Colonic mucosa (tissue), 4 donors: ENCODE results near the gene NLGN3. TPM values are rescaled to one million over a fixed set of nuclear protein-coding genes. Genes with fewer than 3 reads are reported as not detected.

Source experiments
- DNase-seq: peaks from one replicate; pipeline ENCODE4 v3.0.0-alpha.2; 2020
- H3K27ac ChIP-seq: fragments of 200-600 bp; one replicate; pipeline ENCODE4 v1.8.0; 2021
- H3K27me3 ChIP-seq: fragments of 200-600 bp; one replicate; pipeline ENCODE4 v1.8.0; 2021
- H3K36me3 ChIP-seq: fragments of 200-600 bp; one replicate; pipeline ENCODE4 v1.8.0; 2021
- H3K4me1 ChIP-seq: fragments of 200-600 bp; one replicate; pipeline ENCODE4 v1.8.0; 2021; ENCODE audit warnings: mild to moderate bottlenecking
- H3K4me3 ChIP-seq: fragments of 200-600 bp; one replicate; pipeline ENCODE4 v1.8.0; 2021
- H3K9ac ChIP-seq, 2 donors: one replicate each; pipeline ENCODE4 v1.7.0; 2013; ENCODE audit warnings: control low read depth in 2 of 2, low read depth in 2 of 2, low read length in 2 of 2
- H3K9me3 ChIP-seq: fragments of 200-600 bp; one replicate; pipeline ENCODE4 v1.8.0; 2021
- intact Hi-C: fragments of 100-400 bp; cut with DNase I; formaldehyde crosslinking; loops from one replicate; pipeline ENCODE4 v1.14.1; 2022
- total RNA-seq, 2 donors: library from RNA; stranded (reverse); fragmentation: NEBNext Ultra II Directional in 1 of 2; extraction: Animal tissue kit (Norgen Biotek cat#: 25700) in 1 of 2; gene quantifications; one replicate each; pipeline ENCODE4 v1.2.1, GENCODE V29; 2021
- TF ChIP-seq, protein P1 (sequence below): fragments of 200-600 bp; IDR thresholded peaks from one replicate; pipeline ENCODE4 v1.8.0; 2022; ENCODE audit warnings: antibody characterized with exemption, mild to moderate bottlenecking
- donor health status: healthy.
- donor health status: DM: no; HTN: no; CAD: no.
- donor health status: DM: no; HTN: no; CAD: no.

The NLGN3 gene
- total RNA-seq, 2 donors from 2014 or later: 0.67 to 0.82 TPM

DNA sequence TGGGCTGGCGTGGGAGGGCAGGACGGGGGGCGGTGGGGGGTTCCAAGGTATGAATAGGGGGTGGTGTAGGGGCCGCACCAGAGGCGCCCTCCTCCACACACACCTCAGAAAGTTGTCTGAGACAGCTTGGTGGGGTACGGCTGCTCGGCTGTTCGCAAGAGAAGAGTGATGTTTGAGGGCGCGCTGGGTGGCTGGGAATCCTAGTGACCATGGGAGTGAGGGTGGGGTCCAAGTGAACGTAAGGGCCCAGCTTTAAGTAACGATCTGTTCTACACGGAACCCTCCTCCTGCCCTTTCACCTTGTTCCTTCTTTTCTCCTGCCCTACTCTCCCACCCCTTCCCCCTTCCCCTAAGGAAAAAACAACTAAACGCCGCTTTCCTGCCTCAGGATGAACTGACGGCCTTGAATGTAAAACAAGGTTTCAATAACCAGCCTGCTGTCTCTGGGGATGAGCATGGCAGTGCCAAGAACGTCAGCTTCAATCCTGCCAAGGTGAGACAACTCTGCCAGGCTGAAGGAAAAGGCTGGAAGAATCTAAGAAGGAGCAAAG lies 25.6 kb upstream of the NLGN3 start:
- peak overlapping the region; percentile 65 for H3K27ac ChIP-seq
- intact Hi-C loops: no loop called here
- no peaks in the 10 kb centered on the region for H3K36me3 ChIP-seq
- peak overlapping the region; percentile 57 to 70 for H3K9ac ChIP-seq
- peaks cover 7% of the 10 kb centered on the region for H3K27me3 ChIP-seq
- DNase-seq: peak; percentile 32
- no peaks in the 10 kb centered on the region for H3K4me1 ChIP-seq
- peak overlapping the region; percentile 42 for H3K4me3 ChIP-seq
- TF ChIP-seq, protein P1, sequence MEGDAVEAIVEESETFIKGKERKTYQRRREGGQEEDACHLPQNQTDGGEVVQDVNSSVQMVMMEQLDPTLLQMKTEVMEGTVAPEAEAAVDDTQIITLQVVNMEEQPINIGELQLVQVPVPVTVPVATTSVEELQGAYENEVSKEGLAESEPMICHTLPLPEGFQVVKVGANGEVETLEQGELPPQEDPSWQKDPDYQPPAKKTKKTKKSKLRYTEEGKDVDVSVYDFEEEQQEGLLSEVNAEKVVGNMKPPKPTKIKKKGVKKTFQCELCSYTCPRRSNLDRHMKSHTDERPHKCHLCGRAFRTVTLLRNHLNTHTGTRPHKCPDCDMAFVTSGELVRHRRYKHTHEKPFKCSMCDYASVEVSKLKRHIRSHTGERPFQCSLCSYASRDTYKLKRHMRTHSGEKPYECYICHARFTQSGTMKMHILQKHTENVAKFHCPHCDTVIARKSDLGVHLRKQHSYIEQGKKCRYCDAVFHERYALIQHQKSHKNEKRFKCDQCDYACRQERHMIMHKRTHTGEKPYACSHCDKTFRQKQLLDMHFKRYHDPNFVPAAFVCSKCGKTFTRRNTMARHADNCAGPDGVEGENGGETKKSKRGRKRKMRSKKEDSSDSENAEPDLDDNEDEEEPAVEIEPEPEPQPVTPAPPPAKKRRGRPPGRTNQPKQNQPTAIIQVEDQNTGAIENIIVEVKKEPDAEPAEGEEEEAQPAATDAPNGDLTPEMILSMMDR: no peak
- no peaks in the 10 kb centered on the region for H3K9me3 ChIP-seq

DNA sequence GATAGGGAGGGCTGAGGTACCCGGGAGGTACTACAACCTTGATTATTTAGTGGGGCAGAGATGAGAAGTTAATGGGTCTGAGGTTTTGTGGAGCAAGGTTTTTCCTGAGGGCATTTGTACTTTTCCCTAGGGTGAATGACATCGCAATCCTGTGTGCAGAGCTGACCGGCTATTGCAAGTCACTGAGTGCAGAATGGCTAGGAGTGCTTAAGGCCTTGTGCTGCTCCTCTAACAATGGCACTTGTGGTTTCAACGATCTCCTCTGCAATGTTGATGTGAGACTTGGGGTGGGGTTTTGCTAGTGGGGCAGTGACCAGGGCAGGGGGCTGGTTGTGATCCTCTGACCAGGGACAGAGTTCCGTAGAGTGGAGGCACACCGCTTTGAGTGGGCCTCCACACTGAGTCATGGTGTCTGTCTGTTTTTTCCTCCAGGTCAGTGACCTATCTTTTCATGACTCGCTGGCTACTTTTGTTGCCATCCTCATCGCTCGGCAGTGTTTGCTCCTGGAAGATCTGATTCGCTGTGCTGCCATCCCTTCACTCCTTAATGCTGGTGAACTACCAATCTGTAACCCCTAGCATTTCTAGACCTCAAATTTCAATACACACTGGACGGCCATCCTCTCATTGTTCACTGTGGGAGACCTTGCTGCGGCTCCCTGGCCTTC lies 16.3 kb upstream of the NLGN3 start:
- TF ChIP-seq, protein P1: no peak

DNA sequence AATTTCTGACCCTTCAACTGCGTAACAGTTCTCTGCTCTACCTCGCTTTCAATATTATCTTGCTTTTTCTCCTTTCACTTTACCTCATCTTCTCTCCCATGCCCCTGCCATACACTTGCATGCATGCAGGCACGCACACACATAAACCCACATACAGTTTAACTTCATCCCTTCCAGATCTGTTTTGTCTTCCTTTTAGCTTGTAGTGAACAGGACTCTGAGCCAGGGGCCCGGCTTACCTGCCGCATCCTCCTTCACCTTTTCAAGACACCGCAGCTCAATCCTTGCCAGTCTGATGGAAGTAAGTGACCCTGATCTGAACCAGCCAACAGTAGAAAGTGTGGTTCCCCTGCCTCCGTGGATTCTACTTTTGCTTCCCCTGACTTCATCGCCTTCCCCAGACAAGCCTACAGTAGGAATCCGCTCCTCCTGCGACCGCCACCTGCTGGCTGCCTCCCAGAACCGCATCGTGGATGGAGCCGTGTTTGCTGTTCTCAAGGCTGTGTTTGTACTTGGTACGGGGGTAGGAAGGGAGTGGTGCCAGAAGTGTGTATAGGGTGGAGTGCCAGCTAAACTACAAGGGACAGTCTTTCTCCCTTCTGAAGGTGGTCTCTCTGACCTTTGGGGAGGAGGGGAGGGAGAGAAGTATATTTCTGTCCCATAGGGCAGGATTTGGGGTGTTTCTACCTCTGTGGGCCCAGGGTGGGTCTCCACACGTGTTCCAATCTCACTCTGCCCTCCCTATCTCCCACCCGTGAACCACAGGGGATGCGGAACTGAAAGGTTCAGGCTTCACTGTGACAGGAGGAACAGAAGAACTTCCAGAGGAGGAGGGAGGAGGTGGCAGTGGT lies 15.5 kb upstream of the NLGN3 start:
- Histone ChIP-seq H3K9me3 (no peaks in the 10 kb centered on the region), H3K4me3 (no peak overlapping the region), H3K27me3 (no peaks in the 10 kb centered on the region), H3K9ac (no peak overlapping the region), H3K4me1 (no peaks in the 10 kb centered on the region), H3K36me3 (no peaks in the 10 kb centered on the region), H3K27ac (no peak overlapping the region)
- DNase-seq: peak; percentile 74
- TF ChIP-seq, protein P1: peak; percentile 72
- intact Hi-C loops: no loop called here

More for the DNA sequence above, 16.3 kb upstream of the NLGN3 start:
- H3K9ac ChIP-seq: no peak overlapping the region
- no peak for DNase-seq
- intact Hi-C loops: no loop called here
- H3K4me1 ChIP-seq: no peaks in the 10 kb centered on the region
- no peaks in the 10 kb centered on the region for H3K36me3 ChIP-seq
- H3K9me3 ChIP-seq: no peaks in the 10 kb centered on the region
- no peak overlapping the region for H3K27ac ChIP-seq
- no peaks in the 10 kb centered on the region for H3K27me3 ChIP-seq
- no peak overlapping the region for H3K4me3 ChIP-seq

DNA sequence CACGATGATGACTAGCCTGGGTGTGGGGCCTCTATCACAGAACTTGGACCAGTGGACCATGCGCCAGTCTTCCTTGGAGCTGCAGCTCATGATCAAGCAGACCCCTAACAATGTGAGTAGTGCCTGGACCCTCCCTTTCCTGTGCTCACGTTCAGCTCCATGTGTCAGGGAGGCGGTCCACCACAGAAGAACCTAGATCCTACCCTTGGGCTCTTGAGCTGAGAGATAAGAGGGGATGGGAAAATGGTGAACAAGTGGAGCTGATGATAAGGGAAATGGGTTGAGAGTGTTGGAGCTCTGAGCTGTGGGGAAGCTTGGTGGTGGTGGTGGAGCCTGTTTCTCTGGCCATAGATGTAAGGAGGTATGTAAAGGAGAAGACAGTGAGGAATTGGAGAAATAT lies 13.1 kb upstream of the NLGN3 start:
- Histone ChIP-seq H3K27me3 (no peaks in the 10 kb centered on the region), H3K4me3 (no peak overlapping the region), H3K9me3 (no peaks in the 10 kb centered on the region), H3K9ac (no peak overlapping the region), H3K36me3 (no peaks in the 10 kb centered on the region), H3K27ac (no peak overlapping the region), H3K4me1 (no peaks in the 10 kb centered on the region)
- DNase-seq: no peak
- TF ChIP-seq, protein P1: no peak
- intact Hi-C loops: no loop called here

DNA sequence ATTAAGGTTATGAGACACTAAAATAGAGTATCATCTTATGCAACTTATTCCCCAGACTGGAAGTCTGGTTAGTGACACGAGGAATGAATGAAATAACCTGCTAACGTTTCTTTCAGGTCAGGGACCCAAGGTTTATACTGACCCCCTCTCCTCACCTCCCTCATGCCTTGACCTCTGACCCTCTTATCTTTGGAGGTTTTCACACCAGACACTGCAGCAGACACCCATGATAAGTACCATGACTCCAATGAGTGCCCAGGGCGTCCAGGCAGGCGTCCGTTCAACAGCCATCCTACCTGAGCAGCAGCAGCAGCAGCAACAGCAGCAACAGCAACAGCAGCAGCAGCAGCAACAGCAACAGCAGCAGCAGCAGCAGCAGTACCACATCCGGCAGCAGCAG lies 4.2 kb upstream of the NLGN3 start:
- Histone ChIP-seq H3K27me3 (no peaks in the 10 kb centered on the region), H3K9ac (no peak overlapping the region), H3K4me3 (no peak overlapping the region), H3K9me3 (no peaks in the 10 kb centered on the region), H3K4me1 (no peaks in the 10 kb centered on the region), H3K36me3 (no peaks in the 10 kb centered on the region), H3K27ac (no peak overlapping the region)
- intact Hi-C loops: no loop called here
- no peak for DNase-seq
- TF ChIP-seq, protein P1: no peak
